Colonic mucosa (tissue), 4 donors: ENCODE data around the gene WDR19. TPM values are rescaled to one million over a fixed set of nuclear protein-coding genes. Genes with fewer than 3 reads are reported as not detected.

Source experiments
- DNase-seq: peaks from one replicate; pipeline ENCODE4 v3.0.0-alpha.2; 2020
- H3K27ac ChIP-seq: fragments of 200-600 bp; one replicate; pipeline ENCODE4 v1.8.0; 2021
- H3K27me3 ChIP-seq: fragments of 200-600 bp; one replicate; pipeline ENCODE4 v1.8.0; 2021
- H3K36me3 ChIP-seq: fragments of 200-600 bp; one replicate; pipeline ENCODE4 v1.8.0; 2021
- H3K4me1 ChIP-seq: fragments of 200-600 bp; one replicate; pipeline ENCODE4 v1.8.0; 2021; ENCODE audit warnings: mild to moderate bottlenecking
- H3K4me3 ChIP-seq: fragments of 200-600 bp; one replicate; pipeline ENCODE4 v1.8.0; 2021
- H3K9ac ChIP-seq, 2 donors: one replicate each; pipeline ENCODE4 v1.7.0; 2013; ENCODE audit warnings: control low read depth in 2 of 2, low read depth in 2 of 2, low read length in 2 of 2
- H3K9me3 ChIP-seq: fragments of 200-600 bp; one replicate; pipeline ENCODE4 v1.8.0; 2021
- CTCF ChIP-seq: fragments of 200-600 bp; IDR thresholded peaks from one replicate; pipeline ENCODE4 v1.8.0; 2022; ENCODE audit warnings: antibody characterized with exemption, mild to moderate bottlenecking
- intact Hi-C: fragments of 100-400 bp; cut with DNase I; formaldehyde crosslinking; loops from one replicate; pipeline ENCODE4 v1.14.1; 2022
- total RNA-seq, 2 donors: library from RNA; stranded (reverse); fragmentation: NEBNext Ultra II Directional in 1 of 2; extraction: Animal tissue kit (Norgen Biotek cat#: 25700) in 1 of 2; gene quantifications; one replicate each; pipeline ENCODE4 v1.2.1, GENCODE V29; 2021
- donor health status: healthy.
- donor health status: DM: no; HTN: no; CAD: no.
- donor health status: DM: no; HTN: no; CAD: no.

Gene WDR19
- total RNA-seq, 2 donors from 2014 or later, result 8.1 to 11.7 TPM

GRCh38 chr4:39205476-39205875 lies 23.1 kb downstream of the WDR19 start:
- intact Hi-C loops, result no loop called here
- no peak overlapping the region for H3K9ac ChIP-seq
- no peak overlapping the region for H3K27ac ChIP-seq
- no peaks in the 10 kb centered on the region for H3K4me1 ChIP-seq
- no peak for TF ChIP-seq CTCF
- H3K4me3 ChIP-seq, result no peak overlapping the region
- no peak for DNase-seq
- H3K27me3 ChIP-seq, result no peaks in the 10 kb centered on the region
- H3K36me3 ChIP-seq, result no peaks in the 10 kb centered on the region
- no peaks in the 10 kb centered on the region for H3K9me3 ChIP-seq

DNA sequence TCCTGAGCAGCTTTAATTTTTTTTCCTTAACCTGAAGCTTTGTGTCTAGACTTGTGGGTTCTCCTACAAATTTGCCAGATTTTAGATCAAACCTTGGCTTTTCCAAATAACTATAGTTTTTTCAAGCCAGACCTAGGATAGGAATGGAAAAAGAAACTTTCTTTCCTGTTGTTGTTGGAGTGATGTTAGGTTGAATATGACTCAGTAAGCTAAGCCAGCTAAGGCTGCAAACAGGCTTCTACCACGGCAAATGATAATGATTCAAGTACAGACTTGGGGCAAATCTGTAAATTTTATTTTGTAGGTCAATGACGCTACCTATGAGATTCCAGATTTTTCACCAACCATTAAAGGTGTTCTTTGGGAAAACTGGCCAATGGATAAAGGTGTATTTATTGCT lies 45.6 kb downstream of the WDR19 start:
- no peaks in the 10 kb centered on the region for H3K4me1 ChIP-seq
- no peaks in the 10 kb centered on the region for H3K27me3 ChIP-seq
- no peak overlapping the region for H3K27ac ChIP-seq
- H3K9me3 ChIP-seq, result no peaks in the 10 kb centered on the region
- H3K4me3 ChIP-seq, result no peak overlapping the region
- no peak for DNase-seq
- H3K9ac ChIP-seq, result no peak overlapping the region
- intact Hi-C loops, result no loop called here
- TF ChIP-seq CTCF, result no peak
- H3K36me3 ChIP-seq, result no peaks in the 10 kb centered on the region

DNA sequence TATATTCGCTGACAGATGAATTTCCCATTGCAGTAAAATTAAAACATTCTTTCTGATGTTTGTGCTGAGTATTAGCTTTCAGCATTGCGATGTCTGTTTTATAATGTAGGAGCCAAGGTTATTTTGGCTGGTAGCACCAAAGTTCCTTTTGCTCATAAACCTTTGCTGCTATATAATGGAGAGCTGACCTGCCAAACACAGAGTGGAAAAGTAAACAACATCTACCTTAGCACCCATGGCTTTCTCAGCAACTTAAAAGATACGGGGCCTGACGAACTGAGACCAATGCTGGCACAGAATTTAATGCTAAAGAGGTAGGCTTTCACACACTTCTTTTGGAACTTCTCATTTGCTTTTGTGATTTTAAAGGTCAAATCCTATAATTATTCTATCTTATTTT lies 46.0 kb downstream of the WDR19 start:
- Histone ChIP-seq H3K4me3 (no peak overlapping the region), H3K9ac (no peak overlapping the region), H3K9me3 (no peaks in the 10 kb centered on the region), H3K36me3 (no peaks in the 10 kb centered on the region), H3K27ac (no peak overlapping the region), H3K4me1 (no peaks in the 10 kb centered on the region), H3K27me3 (no peaks in the 10 kb centered on the region)
- intact Hi-C loops, result no loop called here
- TF ChIP-seq CTCF, result no peak
- DNase-seq, result no peak

GRCh38 chr4:39230462-39230861 lies 48.1 kb downstream of the WDR19 start:
- H3K4me3 ChIP-seq, result no peak overlapping the region
- no peaks in the 10 kb centered on the region for H3K36me3 ChIP-seq
- no peak for TF ChIP-seq CTCF
- intact Hi-C loops, result no loop called here
- H3K9ac ChIP-seq, result no peak overlapping the region
- no peaks in the 10 kb centered on the region for H3K4me1 ChIP-seq
- H3K9me3 ChIP-seq, result no peaks in the 10 kb centered on the region
- no peak overlapping the region for H3K27ac ChIP-seq
- DNase-seq, result no peak
- H3K27me3 ChIP-seq, result no peaks in the 10 kb centered on the region

DNA sequence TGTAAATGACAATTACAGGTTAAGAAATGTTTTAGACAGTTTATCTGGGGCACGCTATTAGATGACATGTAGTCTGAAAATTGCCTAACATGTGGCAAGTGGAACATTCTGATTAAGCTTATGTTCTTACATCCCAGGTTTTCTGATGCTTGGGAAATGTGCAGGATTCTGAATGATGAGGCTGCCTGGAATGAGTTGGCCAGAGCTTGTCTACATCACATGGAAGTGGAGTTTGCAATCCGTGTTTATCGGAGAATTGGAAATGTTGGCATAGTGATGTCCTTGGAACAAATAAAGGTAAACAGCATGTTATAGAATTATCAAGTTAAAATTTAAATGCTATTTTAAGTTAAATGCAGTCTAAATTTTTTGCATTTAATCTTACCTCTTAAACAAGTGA lies 49.3 kb downstream of the WDR19 start:
- TF ChIP-seq CTCF, result no peak

GRCh38 chr4:39232100-39232499 lies 49.8 kb downstream of the WDR19 start:
- Histone ChIP-seq H3K36me3 (no peaks in the 10 kb centered on the region), H3K9ac (no peak overlapping the region), H3K9me3 (no peaks in the 10 kb centered on the region), H3K27ac (no peak overlapping the region), H3K4me1 (no peaks in the 10 kb centered on the region), H3K4me3 (no peak overlapping the region), H3K27me3 (no peaks in the 10 kb centered on the region)
- intact Hi-C loops, result no loop called here
- TF ChIP-seq CTCF, result no peak
- no peak for DNase-seq

More for the DNA sequence above, 49.3 kb downstream of the WDR19 start:
- Histone ChIP-seq H3K27ac (no peak overlapping the region), H3K9me3 (no peaks in the 10 kb centered on the region), H3K27me3 (no peaks in the 10 kb centered on the region), H3K36me3 (no peaks in the 10 kb centered on the region), H3K4me1 (no peaks in the 10 kb centered on the region), H3K9ac (no peak overlapping the region), H3K4me3 (no peak overlapping the region)
- no peak for DNase-seq
- intact Hi-C loops, result no loop called here
